Mammary epithelial cell (primary cell): ENCODE measurements around the gene DUSP2.

Source experiments
- EZH2 ChIP-seq: IDR thresholded peaks from 2 replicates; pipeline ENCODE4 v1.6.1; 2012; ENCODE audit warnings: low read length, inconsistent platforms, borderline replicate concordance
- TF ChIP-seq, protein P1 (sequence below), 2 donors: IDR thresholded peaks in 1 of 2; conservative IDR thresholded peaks in 1 of 2; 2 replicates each; pipeline ENCODE4 v1.5.1; 2011 to 2012; ENCODE audit warnings: inconsistent platforms in 2 of 2, low read length in 2 of 2, mild to moderate bottlenecking in 2 of 2, control low read depth in 1 of 2, low read depth in 1 of 2; ENCODE audit not compliant: insufficient read depth in 1 of 2; ENCODE audit errors: extremely low read depth in 1 of 2

DNA sequence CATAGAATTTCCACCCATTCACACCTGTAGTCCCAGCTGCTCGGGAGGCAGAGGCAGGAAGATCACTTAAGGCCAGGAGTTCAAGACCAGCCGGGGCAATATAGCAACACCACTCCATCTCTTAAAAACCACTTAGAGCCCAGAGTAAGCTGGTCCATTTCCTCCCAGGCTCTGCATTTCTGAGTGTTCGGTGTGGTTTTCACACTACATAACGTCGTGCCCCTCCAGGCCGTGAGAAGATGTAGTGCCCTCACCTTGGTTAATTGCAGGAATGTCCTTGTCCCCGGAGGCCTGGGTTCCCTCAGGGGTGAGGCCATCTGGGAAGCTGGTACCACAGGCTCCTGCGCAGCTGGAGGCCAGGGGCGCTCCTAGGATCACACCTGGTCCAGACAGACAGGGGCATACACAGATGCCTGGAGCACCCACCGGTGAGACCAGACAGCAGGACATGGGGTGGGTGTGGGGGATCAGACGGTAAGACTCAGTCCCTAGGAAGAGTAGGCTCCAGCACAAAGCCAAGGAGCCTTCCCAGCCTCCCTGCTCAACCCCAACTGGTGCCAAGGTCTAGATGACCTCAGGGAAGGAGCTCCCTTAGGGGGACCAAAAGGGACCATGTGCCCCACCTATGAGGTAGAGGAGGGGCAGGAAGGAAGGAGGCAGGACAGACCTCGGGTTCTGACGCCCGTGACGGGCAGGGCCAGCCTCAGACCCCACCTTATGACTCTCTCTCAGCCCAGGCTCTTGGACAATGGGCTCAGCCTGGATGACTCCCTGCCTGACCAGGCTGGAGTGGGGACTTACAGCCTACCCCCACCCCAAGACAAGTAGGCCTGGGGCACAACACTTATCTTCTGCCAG is 7.7 kb downstream of the DUSP2 start:
- TF ChIP-seq, protein P1, sequence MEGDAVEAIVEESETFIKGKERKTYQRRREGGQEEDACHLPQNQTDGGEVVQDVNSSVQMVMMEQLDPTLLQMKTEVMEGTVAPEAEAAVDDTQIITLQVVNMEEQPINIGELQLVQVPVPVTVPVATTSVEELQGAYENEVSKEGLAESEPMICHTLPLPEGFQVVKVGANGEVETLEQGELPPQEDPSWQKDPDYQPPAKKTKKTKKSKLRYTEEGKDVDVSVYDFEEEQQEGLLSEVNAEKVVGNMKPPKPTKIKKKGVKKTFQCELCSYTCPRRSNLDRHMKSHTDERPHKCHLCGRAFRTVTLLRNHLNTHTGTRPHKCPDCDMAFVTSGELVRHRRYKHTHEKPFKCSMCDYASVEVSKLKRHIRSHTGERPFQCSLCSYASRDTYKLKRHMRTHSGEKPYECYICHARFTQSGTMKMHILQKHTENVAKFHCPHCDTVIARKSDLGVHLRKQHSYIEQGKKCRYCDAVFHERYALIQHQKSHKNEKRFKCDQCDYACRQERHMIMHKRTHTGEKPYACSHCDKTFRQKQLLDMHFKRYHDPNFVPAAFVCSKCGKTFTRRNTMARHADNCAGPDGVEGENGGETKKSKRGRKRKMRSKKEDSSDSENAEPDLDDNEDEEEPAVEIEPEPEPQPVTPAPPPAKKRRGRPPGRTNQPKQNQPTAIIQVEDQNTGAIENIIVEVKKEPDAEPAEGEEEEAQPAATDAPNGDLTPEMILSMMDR (conservative IDR thresholded peaks at IDR 0.05 in 1 of 2, IDR thresholded peaks at IDR 0.05 in 1 of 2; ENCODE audit: extremely low read depth in 1 of 2, insufficient read depth in 1 of 2, low read depth in 1 of 2, low read length in 2 of 2) = no peak
- TF ChIP-seq EZH2 = no peak
